Measurements from ENCODE around the gene WNT5A.

- no peak for TF ChIP-seq POLR2A (IDR thresholded peaks at IDR 0.05; ENCODE audit: low read depth)
- TF ChIP-seq CTCF (IDR thresholded peaks at IDR 0.05) = no peak
- TF ChIP-seq POLR2AphosphoS5 (IDR thresholded peaks at IDR 0.05) = no peak
- no peak for TF ChIP-seq EP300 (IDR thresholded peaks at IDR 0.05)
Measured at GRCh38 chr3:55484191-55484689, 2.9 kb downstream of the WNT5A start.

Data from esophagus muscularis mucosa (tissue), 4 donors.